NCI-H1092 (cell line): ENCODE measurements around the gene ANKRD11.
"Not testable (repeated sequence)": the region's sequence is repeated elsewhere in the genome, so short reads cannot be mapped to it uniquely, and the experiment has no call there.

Experiments used
- DNase-seq: peaks from one replicate; lab custom pipeline; 2025; lab: John Stamatoyannopoulos, UW

The ANKRD11 gene

DNA sequence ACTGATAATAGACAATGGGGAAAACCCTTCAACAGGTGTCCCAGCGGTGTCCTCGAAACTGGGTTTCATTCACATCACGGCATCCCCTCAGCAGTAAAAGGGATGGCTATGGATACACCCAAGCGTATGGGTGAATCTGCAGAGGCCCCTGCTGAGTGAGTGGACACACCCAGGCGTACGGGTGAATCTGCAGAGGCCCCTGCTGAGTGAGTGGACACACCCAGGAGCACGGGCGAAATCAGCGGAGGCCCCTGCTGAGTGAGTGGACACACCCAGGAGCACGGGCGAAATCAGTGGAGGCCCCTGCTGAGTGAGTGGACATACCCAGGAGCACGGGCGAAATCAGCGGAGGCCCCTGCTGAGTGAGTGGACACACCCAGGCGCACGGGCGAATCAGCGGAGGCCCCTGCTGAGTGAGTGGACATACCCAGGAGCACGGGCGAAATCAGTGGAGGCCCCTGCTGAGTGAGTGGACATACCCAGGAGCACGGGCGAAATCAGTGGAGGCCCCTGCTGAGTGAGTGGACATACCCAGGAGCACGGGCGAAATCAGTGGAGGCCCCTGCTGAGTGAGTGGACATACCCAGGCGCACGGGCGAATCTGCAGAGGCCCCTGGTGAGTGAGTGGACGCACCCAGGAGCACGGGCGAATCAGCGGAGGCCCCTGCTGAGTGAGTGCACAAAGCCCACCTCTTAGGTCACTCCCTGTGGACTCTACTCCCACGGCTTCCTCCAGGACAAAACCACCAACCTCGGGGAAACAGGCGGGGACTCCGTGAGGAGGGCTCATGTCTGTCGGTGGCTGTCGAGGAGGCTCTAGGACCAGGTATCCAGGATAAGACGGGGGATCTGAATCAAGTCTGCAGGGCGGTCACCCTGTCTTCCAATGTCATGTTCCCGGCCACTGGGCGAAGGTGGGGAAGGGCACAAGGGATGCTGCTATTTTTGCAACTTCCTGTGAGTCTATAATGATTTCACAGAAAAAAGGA is 161.7 kb downstream of the ANKRD11 start:
- DNase-seq: not testable (repeated sequence)

DNA sequence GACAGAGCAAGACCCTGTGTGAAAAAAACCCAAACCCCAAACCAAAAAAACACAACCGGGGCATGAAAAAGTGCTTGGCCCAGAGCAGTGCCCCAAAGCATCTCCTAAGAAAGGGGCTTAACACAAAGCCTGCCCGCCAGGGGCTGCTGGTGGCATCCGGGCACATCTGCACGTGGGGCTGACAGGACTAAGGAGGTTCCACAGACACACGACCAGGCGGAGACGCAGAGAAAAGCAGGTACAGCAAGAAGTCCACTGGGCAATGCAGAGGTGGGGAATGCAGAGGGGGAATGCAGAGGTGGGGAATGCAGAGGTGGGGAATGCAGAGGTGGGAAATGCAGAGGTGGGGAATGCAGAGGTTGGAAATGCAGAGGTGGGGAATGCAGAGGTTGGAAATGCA is 163.6 kb downstream of the ANKRD11 start:
- no peak for DNase-seq

DNA sequence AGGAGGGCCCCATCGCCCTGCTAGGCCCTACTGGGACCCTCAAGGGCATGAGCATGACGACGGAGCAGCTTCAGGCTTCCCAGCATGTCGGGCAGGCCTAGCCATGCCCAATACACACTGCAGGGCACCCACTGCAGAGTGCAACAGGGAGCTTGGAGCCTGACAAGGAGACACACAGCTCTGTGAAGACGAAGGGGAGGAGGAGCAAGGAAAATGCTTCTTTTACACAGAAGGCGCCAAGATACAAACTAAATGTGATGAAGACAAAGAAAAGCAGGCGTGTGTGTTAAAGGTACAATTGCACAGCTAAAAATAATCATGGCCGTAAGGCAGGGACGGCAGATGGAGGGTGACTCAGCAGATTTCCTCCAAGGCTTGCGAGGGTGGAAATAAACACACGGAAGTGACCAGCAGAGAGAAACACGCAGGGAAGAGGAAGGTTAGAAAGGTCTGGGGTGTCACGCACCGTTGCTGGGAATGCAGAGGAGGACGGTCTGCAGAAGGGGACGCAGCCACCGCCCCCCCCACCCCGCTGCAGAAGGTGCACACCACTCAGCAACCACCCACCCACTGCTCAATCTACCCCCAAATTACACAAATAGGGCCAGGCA is 164.4 kb downstream of the ANKRD11 start:
- no peak for DNase-seq

DNA sequence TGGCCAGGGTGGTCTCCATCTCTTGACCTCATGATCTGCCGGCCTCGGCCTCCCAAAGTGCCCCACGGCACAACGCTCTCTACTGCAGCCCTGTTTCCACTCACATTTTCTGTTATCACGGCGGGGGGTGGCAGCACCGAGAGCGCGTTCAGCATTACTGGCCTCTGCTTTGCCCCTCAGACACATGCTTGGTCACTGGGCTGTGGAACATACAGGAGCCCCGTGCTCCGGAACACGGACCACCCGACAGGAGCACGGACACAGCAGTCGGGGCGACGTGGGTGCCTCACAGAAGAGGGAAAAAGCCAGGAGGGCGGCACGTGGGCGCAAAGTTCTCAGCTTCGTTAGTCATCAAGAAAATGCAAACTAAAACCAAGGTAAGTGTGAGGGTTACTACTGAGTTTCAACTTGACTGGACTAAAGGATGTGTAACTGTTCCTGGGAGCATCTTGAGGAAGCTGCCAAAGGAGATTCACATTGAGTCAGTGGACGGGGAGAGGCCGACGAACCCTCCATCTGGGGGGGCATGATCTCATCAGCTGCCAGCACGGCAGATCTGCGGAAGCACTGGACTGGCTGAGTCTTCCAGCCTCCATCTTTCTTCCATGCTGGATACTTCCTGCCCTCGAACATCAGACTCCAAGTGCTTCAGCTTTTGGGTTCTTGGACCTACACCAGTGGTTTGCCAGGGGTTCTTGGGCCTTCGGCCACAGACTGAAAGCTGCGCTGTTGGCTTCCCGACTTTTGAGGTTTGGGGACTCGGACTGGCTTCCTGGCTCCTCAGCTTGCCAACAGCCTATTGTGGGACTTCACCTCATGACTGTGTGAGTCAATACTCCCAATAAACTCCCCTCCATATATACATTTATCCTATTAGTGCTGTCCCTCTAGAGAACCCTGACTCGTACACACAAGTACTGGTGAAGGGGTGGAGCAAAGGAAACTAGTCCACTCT is 166.0 kb downstream of the ANKRD11 start:
- no peak for DNase-seq

DNA sequence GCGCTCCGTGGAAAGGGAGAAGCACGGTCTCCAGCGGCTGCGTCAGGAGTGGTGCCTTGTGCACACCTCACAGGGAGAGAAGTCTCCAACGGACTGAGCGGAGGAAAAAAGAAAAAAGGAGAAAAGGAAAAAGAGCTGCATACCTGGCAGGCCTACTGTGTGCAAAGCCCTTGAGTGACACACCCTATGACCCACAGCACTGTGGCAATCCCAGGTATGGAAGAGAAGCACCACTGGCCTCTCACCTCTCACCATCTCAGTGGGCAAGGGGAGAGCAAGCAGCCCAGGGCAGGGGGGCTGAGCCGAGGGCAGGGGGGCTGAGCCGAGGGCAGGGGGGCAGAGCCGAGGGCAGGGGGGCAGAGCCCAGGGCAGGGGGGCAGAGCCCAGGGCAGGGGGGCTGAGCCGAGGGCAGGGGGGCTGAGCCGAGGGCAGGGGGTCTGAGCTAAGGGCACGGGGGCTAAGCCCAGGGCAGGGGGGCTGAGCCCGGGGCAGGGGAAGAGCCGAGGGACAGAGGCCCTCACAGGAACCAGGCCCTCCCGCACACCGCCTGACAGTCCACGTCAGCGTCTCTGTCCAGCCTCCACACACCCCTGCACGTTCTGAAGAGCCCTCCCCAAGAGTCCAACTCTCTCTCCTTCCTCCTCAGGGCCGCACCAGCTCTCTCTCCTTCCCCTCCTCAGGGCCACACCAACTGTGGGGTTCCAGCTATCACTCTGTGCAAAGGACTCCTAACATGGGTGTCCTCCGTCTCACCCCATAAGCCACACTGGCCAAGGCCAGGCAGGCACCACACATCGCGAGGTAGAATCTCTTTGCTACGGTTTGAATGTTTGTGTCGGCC is 167.0 kb downstream of the ANKRD11 start:
- DNase-seq: no peak

DNA sequence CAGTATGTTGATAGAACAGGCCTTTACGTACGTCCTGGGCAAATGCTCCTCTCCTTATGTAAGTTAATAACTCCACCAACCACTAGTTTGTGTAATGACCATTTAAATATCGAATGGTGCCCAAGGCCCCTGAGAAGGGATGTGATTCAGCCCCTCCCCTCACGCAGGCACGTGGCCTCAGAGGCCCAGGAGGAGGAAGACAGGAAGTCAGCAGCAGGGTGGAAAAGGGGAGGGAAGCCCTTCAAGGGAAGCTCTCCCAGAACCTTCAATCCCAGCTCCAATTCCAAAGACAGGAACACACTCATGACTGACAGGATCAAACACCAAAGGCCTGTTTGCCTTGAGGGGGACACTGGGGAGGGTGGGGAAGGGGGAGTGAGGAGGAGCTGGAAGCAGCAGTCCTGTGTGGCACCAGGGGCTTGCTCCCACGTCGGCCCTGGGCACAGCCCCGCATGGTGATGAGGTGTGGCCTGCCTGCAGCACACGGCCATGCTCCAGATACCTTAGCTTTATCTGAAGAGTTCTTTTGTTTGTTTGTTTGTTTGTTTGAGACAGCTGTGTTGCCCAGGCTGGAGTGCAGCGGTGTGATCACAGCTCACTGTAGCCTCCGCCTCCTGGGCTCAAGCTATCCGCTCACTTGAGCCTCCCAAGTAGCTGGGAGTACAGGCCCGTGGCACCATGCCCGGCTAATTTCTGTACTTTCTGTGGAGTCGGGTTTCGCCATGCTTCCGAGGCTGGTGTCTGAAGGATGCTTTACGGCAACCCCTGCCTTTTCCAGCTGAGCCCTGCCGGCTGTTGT is 167.8 kb downstream of the ANKRD11 start:
- DNase-seq: peak; percentile 67

DNA sequence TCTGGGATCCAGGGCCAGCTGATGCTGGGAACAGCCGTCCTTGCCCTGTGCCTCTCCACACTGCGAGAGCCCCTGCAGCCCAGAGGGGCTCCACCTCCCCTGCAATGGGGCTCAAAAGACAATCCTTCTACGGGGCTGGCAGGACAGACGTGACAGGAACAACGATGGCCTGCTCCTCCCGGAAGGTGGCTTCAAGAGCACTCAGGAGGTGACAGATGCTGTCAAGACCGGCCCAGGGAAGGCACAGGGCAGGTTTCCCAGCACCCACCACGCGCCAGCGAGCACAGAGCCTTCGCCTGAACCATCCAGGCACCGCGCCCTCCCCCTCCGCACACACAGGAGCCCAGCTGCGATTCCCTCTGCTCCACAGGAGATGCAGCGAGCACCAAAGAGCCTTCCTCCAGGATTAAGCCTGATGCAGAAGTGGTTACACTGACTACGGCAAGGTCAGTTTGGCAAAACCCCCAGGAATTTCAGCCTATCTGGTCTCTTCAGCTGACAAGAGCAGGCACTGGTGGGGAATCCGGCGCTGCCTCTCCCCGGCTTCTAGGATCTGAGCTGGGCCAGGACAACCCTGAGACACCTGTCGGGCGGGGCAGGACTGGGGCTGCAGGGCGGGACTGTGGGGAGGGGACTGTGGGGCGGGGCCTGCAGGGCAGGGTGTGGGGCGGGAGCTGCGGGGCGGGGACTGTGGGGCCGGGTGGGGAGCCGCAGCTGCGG is 169.4 kb downstream of the ANKRD11 start:
- DNase-seq: peak; percentile 41

DNA sequence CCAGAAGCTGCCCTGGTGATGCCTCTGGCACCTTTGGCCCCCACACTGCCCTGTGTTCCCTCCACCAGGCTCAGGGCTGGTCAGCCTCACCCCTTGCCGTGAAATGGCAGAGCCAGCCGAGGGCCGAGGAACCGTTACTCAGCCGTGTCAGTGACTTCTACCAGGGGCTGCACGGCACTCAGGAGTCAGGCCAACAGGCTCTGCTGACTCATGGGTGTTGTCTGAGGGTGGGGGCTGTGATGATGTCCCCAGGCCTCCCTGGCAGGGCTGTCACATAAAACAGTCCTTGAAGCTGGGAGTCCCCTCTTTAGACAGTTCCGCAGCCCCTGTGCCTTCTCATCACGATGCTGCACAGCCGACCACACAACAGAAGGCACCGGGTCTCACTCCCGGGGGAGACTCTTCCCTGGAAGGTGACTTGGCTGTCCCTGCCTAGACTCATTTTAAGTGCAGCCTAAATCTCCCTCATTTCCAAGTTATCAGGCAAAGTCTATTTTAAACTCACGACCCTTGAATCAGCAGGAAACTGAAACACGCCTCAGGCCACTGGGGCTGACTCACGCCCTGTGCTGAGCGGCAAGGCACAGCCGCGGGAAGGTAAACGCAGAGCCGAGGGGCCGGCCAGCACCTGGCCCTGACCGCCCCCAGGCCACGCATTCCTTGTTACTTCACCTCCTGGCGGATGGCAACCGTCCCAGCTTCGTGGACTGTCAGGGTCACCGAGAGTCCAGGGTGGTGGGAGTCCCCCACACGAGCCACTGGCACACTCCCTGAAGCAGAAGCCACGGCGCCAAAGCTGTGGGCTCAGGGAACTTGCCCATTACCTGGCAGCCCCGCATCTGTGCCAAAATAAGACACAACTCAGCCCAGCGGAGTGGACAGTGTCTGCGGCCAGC is 170.2 kb downstream of the ANKRD11 start:
- DNase-seq: no peak

DNA sequence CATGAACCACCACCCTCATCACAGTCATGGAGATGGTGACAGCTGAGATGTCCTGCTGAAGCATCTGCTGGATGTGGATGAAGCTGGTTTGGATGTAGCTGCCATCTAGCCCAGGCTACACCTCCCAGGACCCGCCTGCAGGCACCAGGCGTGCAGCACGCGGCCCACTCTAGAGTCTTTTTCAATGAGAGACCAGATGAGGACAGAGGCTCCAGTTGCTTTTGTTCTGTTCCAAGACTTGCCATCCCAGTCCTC is 170.8 kb downstream of the ANKRD11 start:
- no peak for DNase-seq

DNA sequence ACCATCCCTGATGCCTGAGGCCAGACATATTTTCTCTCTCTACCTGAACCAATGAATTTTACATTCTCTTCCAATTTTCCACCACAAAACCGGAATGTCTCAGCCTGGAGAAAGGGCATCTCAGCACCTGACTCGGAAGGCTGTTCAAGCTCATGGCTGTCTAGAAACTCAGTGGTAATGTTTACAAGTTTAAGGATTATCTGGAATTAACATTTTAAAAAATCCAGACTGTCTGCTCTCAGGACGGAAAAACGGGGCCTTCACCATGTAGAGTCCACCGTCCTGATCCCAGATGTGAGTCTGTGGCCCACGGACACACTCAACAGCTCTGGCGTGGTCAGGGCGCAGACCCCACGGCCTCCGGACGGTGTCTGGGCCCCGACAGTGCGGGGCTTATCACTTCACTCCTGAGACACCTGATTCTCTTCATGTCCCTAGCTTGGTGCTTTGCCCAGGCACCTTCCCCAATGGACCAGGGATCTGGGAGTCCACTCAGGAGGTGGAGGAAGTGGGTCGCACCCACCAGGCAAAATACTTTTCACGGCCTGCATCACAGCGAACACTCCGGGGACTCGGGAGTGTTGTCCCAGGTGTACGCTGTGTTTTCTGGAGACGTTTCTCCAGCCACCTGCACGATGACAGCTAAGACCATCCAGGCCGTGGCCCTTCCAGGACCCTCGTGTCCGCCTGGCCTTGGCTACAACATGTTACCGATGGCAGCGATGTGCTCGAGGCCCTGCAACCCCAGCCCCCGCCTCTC is 171.3 kb downstream of the ANKRD11 start:
- no peak for DNase-seq

DNA sequence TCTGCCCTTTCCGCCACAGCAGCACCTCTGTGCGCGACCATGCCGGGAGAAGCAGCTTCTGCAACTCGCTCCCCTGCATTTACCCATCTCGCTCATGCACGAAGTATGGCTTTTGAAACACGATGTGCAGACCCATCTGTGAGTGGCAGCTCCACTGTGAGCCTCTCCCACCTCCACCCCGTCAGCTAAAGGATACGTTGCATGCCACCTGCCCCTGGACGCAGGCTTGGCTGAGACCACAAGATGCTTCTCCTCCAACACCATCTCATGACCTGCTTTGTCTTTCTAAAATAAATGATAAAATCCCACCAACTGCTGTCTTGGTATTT is 172.0 kb downstream of the ANKRD11 start:
- DNase-seq: no peak

DNA sequence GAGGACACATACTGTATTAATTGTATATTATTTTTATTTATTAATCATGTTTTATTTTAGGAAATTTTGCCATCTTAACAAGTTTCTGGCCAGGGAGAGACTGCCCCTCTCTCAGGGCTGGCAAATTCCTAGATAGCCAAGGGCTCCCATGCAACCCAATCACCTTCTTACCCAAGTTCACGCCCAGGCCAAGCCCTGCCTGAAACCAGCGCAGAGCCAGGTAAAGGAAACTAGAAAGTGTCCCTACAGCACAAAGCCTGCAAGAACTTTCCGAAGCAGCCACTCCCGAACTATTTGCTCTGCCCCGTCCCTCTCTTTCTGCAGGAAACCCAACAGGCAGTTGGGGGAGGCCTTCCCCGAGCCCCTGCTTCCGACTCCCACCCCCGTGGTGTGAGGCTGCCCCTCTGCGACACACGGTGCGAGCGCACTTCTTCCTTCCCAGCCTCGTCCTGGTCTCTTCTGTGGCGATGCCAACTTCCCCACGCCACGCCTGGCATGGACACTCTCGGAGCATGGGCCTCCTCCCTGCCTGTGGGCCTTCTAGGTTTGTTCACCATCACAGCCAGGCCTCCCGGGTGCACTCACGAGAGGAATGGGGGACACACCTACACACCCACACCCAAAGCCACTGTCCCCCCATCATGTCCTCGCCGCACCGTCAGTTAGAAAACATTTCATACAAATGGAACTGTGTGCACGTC is 172.5 kb downstream of the ANKRD11 start:
- DNase-seq: no peak

DNA sequence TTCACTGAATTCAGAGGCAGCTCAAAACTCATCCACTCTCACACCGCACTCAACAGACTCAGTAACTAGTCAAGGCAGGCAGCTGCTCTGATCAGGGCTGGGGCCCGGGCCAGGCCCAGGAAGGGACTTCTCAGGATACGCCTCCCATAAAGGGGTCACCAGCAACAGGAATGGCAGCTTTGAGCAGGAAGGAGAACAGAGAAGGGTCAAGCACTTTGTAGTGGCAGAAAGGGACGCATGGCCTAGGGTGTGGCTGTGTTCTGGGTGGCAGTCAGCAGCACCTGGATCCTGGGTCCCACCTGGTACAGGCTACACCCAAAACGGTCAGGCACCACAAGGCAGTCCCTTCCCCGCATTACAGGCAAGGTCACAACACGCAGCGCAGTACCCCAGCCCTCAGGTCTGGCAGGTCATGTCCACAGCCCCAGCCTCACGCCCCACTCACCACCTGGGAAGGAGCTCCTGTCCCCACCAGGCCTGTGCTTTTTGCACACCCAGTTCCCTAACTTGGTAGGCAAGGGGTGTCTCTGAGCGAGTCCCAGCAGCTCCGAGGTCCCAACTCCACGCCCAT is 173.2 kb downstream of the ANKRD11 start:
- no peak for DNase-seq

DNA sequence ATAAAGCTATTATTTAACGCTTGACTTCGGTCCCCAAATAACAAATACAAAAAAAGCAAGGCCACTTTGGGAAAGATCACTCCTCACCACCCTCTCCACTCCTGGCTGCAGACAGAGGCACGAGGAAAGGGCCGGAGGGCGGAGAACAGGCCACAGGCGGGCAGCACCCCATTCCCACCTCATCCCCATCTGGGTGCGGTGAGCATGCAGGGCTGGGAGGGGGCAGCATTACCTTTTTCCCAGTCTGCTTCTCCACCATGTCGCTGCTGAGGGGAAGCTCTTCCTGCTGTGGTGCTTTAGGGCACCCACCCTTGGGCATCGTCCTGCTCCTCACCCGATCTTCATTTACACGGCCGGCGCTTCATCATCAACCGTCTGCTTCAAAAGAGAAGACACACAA is 173.7 kb downstream of the ANKRD11 start:
- DNase-seq: no peak

DNA sequence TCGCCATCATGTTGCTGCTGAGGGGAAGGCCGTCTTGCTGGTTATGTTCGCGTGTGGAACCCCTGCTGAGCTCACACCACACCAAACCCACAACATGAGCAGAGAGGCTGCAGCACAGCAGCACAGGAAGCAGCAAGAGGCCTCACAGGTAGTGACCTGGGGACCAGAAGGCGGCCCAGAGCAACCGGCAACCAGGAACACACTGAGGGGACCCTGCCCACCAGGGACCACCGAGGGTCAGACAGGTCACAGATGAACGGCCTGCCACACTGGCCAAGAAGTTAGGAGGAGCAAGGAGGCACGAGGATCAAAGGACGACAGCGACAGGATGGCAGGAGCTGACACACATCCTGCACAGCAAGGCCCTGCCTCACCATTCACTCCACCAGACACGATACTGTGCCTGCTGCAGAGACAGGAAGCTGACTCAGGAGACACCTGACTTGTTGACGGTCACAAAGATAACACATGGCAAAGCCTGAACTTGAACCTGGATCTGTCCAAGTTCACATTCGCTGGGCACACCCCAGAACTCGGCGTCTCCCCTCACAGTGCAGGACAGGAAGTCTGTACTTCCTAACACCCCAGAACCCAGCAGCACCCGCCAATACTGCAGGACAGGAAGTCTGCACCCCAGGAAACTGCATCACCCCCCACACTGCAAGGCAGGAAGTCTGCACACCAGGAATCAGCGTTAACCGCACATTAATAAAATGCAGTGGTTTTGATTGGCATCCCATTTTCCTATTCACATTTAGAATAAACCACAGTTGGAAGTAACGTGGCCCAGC is 174.4 kb downstream of the ANKRD11 start:
- no peak for DNase-seq

DNA sequence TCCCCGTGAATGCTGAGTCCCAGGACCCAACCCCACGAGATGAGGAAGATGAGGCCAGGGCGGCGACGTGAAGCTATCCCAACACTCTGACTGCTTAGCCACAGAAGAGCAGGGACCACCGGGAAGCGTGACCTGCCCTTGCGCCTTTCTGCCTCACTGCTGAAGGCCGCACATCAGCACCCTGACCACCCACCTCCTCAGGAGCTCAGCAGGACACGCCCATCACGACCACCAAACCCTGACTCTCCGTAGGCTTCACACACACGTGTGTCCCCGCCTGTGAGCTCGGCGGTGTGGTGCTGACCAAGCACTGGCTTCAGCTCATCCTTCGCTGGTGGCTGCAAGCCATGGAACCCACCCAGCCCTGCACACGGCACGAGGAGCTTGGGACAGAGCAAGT is 175.1 kb downstream of the ANKRD11 start:
- no peak for DNase-seq

DNA sequence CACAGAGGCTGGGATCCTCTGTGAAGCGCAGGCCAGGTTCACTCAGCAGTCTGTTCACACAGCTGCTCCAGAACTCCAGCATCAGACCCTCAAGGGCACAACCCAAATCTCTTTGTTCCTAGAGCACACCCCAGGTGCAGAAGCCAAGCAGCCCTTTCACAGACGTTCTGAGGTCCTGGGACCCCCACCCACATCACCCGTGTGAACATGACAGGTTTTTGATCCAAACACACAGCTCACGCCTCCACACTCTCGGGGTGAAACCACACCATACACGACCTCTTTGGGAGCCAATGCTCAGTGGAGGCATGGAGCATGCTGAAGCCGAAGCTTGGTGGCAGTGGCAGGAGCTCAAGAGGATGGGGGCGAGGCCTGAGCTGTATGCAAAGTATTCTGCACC is 175.5 kb downstream of the ANKRD11 start:
- no peak for DNase-seq
